ENCODE data around the gene CHRNA7.

Gene CHRNA7

GRCh38 chr15:32089851-32090359 lies 59.6 kb downstream of the CHRNA7 start:
- H3K27me3 ChIP-seq (ENCODE audit: control insufficient read depth in 1 of 2, insufficient read depth in 2 of 2, low read length in 2 of 2): no peaks in the 10 kb centered on the region
- no peak overlapping the region for H3K9ac ChIP-seq (ENCODE audit: low read length)
- no peaks in the 10 kb centered on the region for H3K4me1 ChIP-seq (ENCODE audit: insufficient read depth, low read length)
- no peaks in the 10 kb centered on the region for H3K36me3 ChIP-seq (ENCODE audit: insufficient read depth, low read length)
- H3K27ac ChIP-seq (ENCODE audit: low read depth, low read length): no peak overlapping the region
- no peaks in the 10 kb centered on the region for H3K9me3 ChIP-seq (ENCODE audit: low read length)
- H3K4me3 ChIP-seq (ENCODE audit: low read depth in 1 of 2, low read length in 2 of 2): no peak overlapping the region

DNA sequence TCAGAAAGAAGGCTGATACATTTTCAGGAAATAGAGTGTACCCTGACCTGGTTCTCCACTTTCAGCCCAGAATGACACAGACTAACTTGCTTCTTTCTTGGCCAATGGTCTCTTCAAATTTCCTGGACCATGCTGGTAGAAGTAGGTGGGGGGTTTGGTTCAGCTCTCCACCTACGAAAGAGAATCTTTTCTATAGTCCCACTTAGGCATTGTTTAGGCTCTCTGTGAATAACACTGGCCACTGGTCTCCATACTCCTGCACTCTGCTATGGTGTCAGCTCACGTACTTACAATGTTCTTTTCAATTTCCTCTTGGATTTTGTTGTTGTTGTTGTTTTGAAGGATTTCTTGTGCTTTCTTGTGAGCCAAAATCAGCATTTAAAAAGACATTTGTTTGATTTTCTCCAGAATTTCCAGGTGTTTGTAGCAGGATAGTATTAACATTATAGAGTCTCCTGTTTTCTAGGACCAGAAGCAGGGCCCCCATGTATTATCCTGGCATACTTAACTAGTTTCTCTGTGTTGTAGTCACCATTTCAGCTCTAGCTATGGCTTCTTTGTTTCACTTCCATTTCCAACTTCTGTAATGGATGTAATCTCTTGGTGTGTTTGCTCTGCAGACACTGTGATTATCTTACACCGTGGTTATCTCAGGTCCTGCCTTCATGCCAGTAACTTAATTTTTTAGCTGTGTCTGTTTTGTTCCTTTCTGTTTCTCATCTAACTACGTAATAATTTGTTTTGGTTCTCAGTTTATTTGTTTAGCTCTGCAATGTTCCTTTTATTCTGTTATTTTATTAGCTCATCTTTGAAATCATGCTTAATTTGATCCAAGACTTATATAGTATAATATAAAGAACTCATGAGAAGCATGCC lies 61.4 kb downstream of the CHRNA7 start:
- Histone ChIP-seq H3K9me3 (ENCODE audit: low read length) (no peaks in the 10 kb centered on the region), H3K4me1 (ENCODE audit: insufficient read depth, low read length) (no peaks in the 10 kb centered on the region), H3K27ac (ENCODE audit: low read depth, low read length) (no peak overlapping the region), H3K4me3 (ENCODE audit: low read depth in 1 of 2, low read length in 2 of 2) (no peak overlapping the region), H3K27me3 (ENCODE audit: control insufficient read depth in 1 of 2, insufficient read depth in 2 of 2, low read length in 2 of 2) (no peaks in the 10 kb centered on the region), H3K9ac (ENCODE audit: low read length) (no peak overlapping the region), H3K36me3 (ENCODE audit: insufficient read depth, low read length) (no peaks in the 10 kb centered on the region)

DNA sequence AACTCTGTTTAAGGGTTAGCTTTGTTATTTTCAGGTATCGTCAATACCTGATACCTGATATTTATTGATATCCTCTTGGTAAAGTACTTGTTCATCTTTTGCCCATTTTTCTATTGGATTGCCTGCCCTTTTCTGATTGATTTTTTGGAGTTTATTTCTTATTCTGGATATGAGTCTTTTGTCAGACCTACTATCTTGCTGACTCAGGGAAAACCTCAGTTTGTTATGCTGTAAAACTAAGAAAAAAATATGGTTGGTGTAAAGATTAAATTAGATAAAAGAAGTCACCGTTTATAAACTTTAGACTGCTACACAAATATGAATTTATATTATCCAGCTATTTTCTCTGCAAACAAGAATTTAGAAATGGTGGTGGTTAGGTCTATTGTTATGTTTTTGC lies 65.9 kb downstream of the CHRNA7 start:
- Histone ChIP-seq H3K4me3 (ENCODE audit: low read depth in 1 of 2, low read length in 2 of 2) (no peak overlapping the region), H3K27me3 (ENCODE audit: control insufficient read depth in 1 of 2, insufficient read depth in 2 of 2, low read length in 2 of 2) (no peaks in the 10 kb centered on the region), H3K9ac (ENCODE audit: low read length) (no peak overlapping the region), H3K36me3 (ENCODE audit: insufficient read depth, low read length) (no peaks in the 10 kb centered on the region), H3K4me1 (ENCODE audit: insufficient read depth, low read length) (no peaks in the 10 kb centered on the region), H3K27ac (ENCODE audit: low read depth, low read length) (no peak overlapping the region), H3K9me3 (ENCODE audit: low read length) (no peaks in the 10 kb centered on the region)

DNA sequence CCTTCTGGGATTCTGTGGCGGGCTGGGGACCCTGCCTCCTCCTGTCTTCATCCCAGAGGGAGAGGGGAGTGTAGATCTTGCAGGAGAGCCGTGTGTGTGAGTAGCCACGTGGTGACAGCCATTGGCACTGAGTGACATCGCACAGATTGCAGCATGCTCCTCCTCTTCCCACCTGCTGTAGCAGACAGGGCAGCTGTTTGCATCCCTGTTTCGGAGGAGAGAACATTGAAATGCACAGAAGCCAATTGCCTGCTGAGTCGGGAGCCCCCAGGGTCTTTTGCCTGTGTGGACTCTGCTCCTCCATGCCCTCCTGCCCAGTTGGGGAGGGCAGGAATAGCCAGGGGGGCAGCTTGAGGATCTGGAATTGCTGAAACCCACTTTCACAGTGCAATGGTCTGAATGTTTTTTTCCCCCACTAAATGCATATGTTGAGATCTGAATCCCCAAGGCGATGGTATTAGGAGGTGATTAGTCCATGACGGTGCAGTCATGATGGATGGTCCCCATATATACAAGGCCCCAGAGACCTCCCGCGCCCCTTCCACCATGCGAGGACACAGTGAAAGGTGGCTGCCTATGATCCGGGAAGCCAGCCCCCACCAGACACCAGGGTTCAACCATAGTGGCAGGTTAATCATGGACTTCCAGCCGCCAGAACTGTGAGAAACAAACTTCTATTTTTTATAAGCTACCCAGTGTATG lies 66.8 kb downstream of the CHRNA7 start:
- H3K9ac ChIP-seq (ENCODE audit: low read length): no peak overlapping the region
- H3K27ac ChIP-seq (ENCODE audit: low read depth, low read length): no peak overlapping the region
- H3K27me3 ChIP-seq (ENCODE audit: control insufficient read depth in 1 of 2, insufficient read depth in 2 of 2, low read length in 2 of 2): no peaks in the 10 kb centered on the region
- no peaks in the 10 kb centered on the region for H3K4me1 ChIP-seq (ENCODE audit: insufficient read depth, low read length)
- no peaks in the 10 kb centered on the region for H3K36me3 ChIP-seq (ENCODE audit: insufficient read depth, low read length)
- H3K9me3 ChIP-seq (ENCODE audit: low read length): no peaks in the 10 kb centered on the region
- H3K4me3 ChIP-seq (ENCODE audit: low read depth in 1 of 2, low read length in 2 of 2): no peak overlapping the region

DNA sequence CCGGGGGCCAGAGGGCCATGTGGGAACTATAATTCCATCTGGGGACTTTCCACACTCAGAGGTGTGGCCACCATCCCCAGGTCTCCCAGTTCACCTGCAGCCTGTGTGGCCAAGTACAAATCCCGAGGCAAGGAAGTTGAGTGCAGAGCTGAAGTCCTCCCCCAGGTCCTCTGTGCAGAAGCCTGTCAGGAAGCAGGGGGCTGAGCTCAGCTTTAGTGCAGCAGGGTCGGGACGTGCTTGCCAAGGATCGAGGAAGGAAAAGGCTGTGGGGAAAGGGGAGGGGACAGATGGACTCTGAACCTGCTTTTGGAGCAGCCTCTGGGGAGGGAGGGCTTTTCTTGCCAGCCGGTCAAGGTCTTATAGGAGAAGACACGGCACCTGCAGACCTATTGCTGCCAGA lies 67.7 kb downstream of the CHRNA7 start:
- no peaks in the 10 kb centered on the region for H3K27me3 ChIP-seq (ENCODE audit: control insufficient read depth in 1 of 2, insufficient read depth in 2 of 2, low read length in 2 of 2)
- no peak overlapping the region for H3K4me3 ChIP-seq (ENCODE audit: low read depth in 1 of 2, low read length in 2 of 2)
- no peaks in the 10 kb centered on the region for H3K36me3 ChIP-seq (ENCODE audit: insufficient read depth, low read length)
- no peak overlapping the region for H3K9ac ChIP-seq (ENCODE audit: low read length)
- H3K27ac ChIP-seq (ENCODE audit: low read depth, low read length): no peak overlapping the region
- H3K9me3 ChIP-seq (ENCODE audit: low read length): no peaks in the 10 kb centered on the region
- no peaks in the 10 kb centered on the region for H3K4me1 ChIP-seq (ENCODE audit: insufficient read depth, low read length)

GRCh38 chr15:32099097-32099785 lies 68.9 kb downstream of the CHRNA7 start:
- H3K9ac ChIP-seq (ENCODE audit: low read length): no peak overlapping the region
- no peaks in the 10 kb centered on the region for H3K9me3 ChIP-seq (ENCODE audit: low read length)
- no peaks in the 10 kb centered on the region for H3K27me3 ChIP-seq (ENCODE audit: control insufficient read depth in 1 of 2, insufficient read depth in 2 of 2, low read length in 2 of 2)
- H3K36me3 ChIP-seq (ENCODE audit: insufficient read depth, low read length): no peaks in the 10 kb centered on the region
- H3K4me1 ChIP-seq (ENCODE audit: insufficient read depth, low read length): no peaks in the 10 kb centered on the region
- no peak overlapping the region for H3K27ac ChIP-seq (ENCODE audit: low read depth, low read length)
- H3K4me3 ChIP-seq (ENCODE audit: low read depth in 1 of 2, low read length in 2 of 2): no peak overlapping the region

DNA sequence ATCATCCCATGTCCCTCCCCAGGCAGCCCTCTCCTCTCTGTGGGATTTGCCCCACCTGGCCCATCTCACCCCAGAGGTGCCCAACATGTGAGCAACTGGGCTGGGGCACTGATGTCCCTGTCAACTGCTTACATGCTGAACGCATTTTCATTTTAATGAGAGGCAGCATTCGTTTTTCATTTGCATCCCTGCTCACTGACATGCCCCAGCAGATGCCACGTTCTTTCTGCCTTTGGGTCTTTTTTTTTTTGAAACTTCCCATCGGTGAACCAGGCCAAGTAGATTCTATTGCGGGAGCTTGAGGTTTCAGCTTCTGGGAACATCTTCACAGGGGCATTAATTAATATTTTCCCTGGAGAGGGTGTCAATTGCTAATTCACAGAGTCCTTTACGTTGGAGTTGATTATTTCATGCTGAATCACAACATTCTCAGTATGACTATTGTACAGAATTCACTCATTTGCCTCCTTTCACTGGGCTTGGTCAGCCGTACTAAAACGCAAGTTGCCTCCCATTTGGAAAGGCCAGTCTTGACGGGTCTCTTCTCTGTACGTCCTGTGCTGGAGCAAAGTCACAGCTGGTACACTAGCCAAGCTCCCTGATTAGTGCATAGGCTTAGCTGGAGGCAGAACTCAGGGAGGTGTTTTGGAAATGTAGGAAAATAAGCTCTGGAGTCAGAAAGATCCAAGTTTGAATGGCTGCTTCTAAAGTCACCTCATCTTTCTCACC lies 69.8 kb downstream of the CHRNA7 start:
- Histone ChIP-seq H3K27me3 (ENCODE audit: control insufficient read depth in 1 of 2, insufficient read depth in 2 of 2, low read length in 2 of 2) (no peaks in the 10 kb centered on the region), H3K4me3 (ENCODE audit: low read depth in 1 of 2, low read length in 2 of 2) (no peak overlapping the region), H3K36me3 (ENCODE audit: insufficient read depth, low read length) (no peaks in the 10 kb centered on the region), H3K4me1 (ENCODE audit: insufficient read depth, low read length) (no peaks in the 10 kb centered on the region), H3K9me3 (ENCODE audit: low read length) (no peaks in the 10 kb centered on the region), H3K9ac (ENCODE audit: low read length) (no peak overlapping the region), H3K27ac (ENCODE audit: low read depth, low read length) (no peak overlapping the region)

GRCh38 chr15:32104061-32104995 lies 74.0 kb downstream of the CHRNA7 start:
- no peaks in the 10 kb centered on the region for H3K36me3 ChIP-seq (ENCODE audit: insufficient read depth, low read length)
- no peak overlapping the region for H3K27ac ChIP-seq (ENCODE audit: low read depth, low read length)
- no peak overlapping the region for H3K9ac ChIP-seq (ENCODE audit: low read length)
- no peak overlapping the region for H3K4me3 ChIP-seq (ENCODE audit: low read depth in 1 of 2, low read length in 2 of 2)
- no peaks in the 10 kb centered on the region for H3K27me3 ChIP-seq (ENCODE audit: control insufficient read depth in 1 of 2, insufficient read depth in 2 of 2, low read length in 2 of 2)
- H3K4me1 ChIP-seq (ENCODE audit: insufficient read depth, low read length): no peaks in the 10 kb centered on the region
- H3K9me3 ChIP-seq (ENCODE audit: low read length): no peaks in the 10 kb centered on the region

DNA sequence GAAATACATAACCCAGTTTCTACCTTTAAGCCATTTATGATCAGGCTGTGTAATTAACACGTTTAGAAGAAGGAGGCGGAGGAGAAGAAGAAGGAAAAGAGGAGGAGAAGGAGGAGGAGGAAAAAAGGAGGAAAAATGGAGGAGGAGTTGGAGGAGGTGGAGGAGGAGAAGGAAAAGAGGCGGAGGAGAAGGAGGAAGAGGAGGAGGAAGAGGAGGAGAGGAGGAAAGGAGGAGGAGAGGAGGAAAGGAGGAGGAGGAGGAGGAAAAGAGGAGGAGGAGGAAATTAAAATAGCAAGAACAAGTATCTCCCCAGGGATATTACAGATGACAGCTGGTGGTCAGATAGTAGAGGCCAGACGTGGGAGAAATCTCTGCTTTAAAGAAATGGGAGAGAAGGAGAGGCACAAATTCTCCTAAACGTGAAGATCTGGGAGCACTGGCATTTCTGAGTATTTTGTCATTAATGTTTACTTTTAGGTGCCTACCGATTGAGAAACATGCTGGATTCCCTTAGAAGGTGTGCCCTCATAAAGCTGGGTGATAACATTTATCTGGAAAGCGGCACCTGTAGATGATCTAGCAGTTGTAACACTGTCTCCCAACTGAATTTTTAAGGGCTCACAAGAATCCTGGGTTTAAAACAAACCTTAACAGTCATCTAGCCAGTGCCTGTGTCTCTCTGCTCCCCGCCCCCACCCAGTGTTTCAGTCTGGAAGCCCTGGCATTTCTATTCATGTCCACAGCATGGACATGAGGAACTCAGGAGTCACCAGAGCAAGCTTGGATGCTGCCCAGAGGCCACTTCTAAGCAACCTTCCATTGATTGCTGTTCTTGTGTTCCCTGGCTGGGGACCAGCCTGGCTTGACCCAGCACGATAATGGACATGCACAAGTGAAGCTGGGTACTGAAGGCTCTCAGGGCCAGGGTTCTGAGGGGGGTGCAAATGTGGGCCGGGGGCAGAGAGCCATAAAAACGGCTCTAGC lies 75.2 kb downstream of the CHRNA7 start:
- Histone ChIP-seq H3K9ac (ENCODE audit: low read length) (no peak overlapping the region), H3K4me3 (ENCODE audit: low read depth in 1 of 2, low read length in 2 of 2) (no peak overlapping the region), H3K36me3 (ENCODE audit: insufficient read depth, low read length) (no peaks in the 10 kb centered on the region), H3K27me3 (ENCODE audit: control insufficient read depth in 1 of 2, insufficient read depth in 2 of 2, low read length in 2 of 2) (no peaks in the 10 kb centered on the region), H3K27ac (ENCODE audit: low read depth, low read length) (no peak overlapping the region), H3K4me1 (ENCODE audit: insufficient read depth, low read length) (no peaks in the 10 kb centered on the region), H3K9me3 (ENCODE audit: low read length) (no peaks in the 10 kb centered on the region)

Measured in muscle layer of colon (tissue), 2 donors.